GM12891 (cell line): ENCODE results near the gene MEGF6.

Experiments used
- POLR2A ChIP-seq: IDR thresholded peaks from 2 replicates; pipeline ENCODE4 v1.6.1; 2011; ENCODE audit warnings: low read depth, low read length, control low read depth
- POLR2AphosphoS5 ChIP-seq: IDR thresholded peaks from 2 replicates; pipeline ENCODE4 v1.6.1; 2011; ENCODE audit warnings: low read depth, low read length, control low read depth
- POU2F2 ChIP-seq: IDR thresholded peaks from 2 replicates; pipeline ENCODE4 v1.6.1; 2011; ENCODE audit warnings: low read depth, mild to moderate bottlenecking, control low read depth, low read length, moderate library complexity
- SPI1 ChIP-seq: IDR thresholded peaks from 2 replicates; pipeline ENCODE4 v1.6.1; 2011; ENCODE audit warnings: low read depth, low read length, control low read depth
- TAF1 ChIP-seq: IDR thresholded peaks from 2 replicates; pipeline ENCODE4 v1.6.1; 2011; ENCODE audit warnings: low read depth, low read length, control low read depth

GRCh38 chr1:3488432-3488831, 122.9 kb downstream of the MEGF6 start:
- TF ChIP-seq POU2F2 (no peak), POLR2A (no peak), POLR2AphosphoS5 (no peak), TAF1 (no peak), SPI1 (no peak)
